GM21423 (cell line): Measurements from ENCODE around the gene UBE2J2.

ENCODE experiments used
- ATAC-seq: cut with Tn5 transposase; IDR thresholded peaks from one replicate; pipeline ENCODE4 v1.9.1; 2021; ENCODE audit warnings: mild to moderate bottlenecking, moderate library complexity; ENCODE audit not compliant: unreplicated experiment

Gene UBE2J2

DNA sequence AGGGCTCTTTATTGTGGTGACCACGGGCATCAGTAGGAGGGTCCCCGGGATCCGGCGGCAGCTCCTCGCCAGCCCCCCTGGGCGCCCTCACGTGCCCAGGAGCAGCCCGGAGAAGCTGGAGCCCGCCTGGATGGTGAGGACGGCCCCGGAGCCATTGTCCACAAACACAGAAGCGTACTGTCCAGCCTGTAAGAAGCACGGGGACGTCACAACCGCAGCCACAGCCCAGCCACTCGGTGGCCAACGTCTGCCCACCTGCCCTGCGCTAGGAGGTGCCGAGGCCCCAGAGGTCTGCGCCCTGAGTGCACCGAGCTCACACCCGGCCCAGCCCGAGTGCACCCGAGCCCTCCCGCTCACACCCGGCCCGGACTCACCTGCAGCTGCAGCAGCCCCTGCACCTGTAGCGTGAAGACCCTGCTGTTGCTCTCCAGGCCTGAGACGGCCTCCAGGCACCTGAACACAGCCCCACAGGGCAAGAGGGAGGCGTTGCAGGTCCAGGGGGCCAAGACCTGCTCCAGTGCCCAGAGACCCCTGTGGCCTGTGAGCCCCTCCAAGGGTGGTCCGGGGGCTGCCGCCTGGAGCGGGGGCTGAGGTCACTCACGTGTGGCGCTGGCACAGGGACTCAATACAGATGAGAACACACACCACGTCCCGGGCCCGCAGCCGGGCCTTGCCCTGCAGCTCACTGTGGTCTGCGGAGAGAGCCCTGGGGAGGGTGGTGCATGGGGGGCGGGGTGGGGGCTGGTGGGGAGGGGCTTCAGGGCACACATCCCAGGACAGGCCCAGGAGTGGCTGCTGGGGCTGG, 31.0 kb downstream of the UBE2J2 start:
- no peak for ATAC-seq

DNA sequence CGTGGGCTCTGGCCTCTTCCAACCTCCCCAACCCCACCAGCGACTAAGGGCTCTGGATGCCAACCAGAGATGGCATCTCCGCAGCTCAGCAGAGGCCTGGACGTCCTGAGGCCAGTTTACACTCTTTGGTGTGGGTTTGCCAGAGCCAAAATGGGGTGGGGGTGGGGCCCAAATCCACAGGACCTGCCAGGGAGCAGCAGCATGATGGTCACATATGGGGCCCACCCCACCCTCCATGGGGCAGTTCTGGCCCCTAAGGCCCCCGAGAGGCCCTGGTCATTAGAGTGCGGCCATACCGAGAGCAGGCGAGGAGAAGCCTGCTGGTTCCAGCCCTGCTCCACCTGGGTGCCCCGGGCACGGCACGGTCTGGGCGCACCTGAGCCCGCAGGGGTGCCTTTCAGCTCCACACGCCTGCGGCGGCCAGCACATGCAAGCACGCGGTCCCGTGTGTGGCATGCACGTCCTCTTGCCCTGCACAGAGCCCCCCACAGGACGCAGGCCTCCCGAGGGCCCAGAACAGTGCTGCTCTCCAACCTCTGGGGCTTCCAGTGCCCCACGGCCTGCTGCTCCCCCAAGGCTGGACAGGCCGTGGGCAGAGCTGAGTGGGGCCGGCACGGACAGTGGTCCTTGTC, 31.9 kb downstream of the UBE2J2 start:
- ATAC-seq = no peak

DNA sequence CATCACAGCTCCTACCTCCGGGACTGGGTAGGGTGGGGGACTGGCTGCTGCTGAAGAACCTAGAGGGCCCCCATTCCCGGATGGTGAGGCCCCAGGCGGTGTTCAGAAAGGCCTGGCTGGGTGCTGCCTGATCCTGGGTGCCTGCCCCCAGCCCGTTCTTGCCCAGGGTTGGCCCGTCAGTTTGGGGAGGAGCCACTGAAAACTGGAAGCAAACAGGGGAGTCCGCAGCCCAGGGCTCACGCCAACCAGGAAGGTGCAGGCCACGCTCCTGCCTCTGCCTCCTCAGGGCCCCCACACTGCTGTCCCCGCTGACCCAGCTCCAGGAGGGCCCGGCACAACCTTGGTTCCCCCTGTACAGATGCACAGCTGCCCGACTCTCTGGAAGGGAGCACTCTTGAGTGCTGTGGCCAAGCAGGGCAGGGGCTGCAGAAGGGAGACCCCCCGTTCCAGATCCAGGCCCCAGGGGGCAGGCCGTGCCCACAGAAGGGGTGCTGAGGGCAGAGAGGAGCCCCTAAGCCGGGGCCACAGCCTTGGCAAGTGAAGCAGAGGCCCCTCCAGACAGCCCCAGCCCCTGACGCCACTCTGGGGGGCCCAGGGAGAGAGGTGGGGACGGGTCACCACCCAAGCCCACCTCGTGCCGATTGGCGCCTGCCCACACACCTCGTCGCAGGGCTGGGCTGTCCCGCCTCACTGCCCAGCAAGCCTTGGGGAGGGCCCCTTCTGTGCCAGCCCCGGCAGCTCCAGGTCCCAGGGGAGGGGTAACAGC, 32.6 kb downstream of the UBE2J2 start:
- no peak for ATAC-seq

DNA sequence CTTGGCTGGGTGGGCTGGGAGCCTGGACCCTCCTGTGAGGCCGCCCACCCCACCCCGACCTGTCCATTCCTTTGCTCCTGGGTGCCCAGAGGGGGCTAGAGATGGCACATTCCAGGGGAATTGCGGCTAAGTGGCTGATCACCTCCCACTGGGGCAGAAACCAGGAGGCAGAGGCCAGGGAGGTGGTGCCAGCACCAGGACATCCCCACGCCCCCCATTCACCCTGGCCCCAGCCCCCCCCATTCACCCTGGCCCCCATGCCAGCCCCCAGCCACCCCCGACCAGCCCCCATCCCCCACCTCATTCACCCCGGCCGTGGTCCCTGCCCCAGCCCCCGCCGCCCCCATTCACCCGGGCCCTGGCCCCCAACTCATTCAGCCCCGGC, 33.3 kb downstream of the UBE2J2 start:
- no peak for ATAC-seq

DNA sequence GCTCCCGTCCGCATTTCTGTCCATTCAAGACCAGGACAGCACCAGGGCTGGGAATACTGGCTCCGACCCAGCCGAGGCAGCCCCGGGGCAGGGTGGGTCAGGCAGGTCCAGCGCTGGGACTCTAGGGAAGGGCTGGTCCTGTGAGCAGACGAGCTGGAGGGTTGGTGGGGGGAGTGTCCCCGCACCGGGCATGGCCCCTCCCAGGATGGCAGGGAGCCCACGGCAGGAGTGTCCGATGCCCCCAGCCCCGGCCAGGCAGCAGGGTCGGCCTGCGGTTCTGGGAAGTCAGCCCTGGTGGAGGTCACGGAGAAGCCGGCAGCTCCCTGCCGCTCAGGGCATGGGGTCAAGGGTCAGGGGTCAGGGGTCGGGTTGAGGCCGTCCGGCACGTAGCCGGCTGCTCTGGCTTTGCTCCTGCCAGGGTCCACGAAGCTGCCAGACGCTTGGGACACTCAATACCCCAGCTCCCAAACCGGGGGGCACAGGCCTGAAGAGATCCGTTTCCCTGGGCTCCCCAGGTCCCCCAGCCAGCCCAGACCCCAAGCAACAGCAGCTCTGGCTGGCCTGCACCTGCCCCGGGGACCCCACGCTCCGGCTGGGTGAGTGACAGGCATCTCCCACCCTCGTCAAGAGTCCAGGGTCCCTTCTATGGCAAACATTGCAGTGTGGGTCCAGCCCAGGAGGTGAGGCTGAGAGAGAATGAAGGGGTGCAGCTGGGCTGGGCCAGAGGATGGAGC, 33.9 kb downstream of the UBE2J2 start:
- ATAC-seq = no peak

DNA sequence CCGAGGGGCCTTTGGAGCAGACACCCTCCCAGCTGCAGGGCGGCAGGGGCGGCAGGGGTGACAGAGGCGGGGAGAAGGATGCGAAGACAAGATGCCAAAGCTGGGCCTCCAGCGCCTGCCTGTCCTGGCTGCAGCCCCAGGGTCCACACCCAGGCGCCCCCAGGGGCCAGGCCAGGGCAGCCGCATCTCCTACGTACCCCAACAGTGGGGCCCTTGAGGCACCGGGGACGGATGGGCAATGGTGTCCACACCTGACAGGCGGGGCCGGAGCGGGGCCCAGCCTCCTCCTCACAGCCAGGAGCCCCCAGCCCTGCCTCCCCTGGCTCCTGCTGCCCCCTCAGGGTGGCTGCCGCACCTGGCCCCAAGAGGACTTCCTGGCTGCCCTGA, 34.4 kb downstream of the UBE2J2 start:
- ATAC-seq = no peak

DNA sequence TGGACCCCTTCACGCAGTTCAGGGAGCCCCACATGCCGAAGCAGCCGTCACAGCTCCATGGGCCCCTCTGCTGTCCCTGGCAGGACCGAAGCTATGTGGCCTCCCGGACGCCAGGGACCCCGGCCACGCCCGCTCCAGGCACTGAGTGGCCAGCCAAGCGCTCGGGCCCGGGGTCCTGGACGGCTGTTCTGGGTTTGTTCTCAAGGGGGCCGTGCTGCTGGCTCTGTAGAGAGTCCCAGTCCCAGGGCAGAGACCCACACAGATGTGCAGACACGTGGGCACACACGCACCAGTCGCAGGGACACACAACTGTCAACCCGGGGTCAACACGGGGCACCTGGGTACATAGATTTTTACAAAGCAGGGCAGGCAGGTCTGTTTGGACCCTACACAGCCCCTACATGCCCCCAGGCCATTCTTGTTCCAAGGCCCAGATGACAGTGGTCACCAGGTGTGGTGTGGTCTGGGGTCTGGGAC, 34.9 kb downstream of the UBE2J2 start:
- no peak for ATAC-seq

DNA sequence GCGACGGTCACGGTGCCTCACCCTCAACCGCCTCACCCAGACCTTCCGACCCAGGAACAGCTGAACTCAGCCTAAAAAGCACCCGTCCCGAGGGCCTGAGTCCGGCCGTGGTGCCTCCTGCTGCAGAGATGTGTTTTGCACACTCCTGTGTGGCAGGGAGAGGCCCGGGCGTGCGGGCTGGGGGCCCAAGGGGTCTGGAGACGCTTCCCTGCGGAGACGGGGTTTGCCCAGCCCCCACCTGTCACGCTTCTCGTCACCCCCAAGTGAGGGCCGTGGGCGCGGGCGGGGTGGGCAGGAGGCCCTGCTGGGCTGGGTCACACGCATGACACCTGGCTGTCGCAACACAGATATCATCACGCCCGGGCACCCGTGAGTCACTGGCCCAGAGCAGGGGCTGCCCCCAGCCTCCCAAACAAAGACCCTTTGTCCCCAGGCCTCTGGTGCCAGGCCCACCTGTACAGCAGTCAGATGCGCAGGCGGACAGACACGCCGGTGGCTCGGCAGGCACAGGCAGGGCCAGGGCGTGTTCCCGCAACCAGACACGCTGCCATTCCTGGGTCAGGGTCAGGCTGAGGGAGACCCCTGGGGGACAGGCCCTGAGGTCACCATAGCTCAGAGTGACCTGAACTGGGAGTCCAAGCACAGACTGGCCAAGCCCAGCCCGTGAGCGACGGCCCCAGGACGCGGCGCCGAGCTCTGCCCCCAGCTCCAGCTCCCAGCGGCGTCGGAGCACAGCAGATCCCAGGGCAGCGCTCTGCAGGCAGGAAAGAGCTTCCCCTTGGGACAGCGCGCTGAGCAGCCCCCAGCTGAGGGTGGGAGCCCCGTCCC, 35.6 kb downstream of the UBE2J2 start:
- ATAC-seq = no peak

DNA sequence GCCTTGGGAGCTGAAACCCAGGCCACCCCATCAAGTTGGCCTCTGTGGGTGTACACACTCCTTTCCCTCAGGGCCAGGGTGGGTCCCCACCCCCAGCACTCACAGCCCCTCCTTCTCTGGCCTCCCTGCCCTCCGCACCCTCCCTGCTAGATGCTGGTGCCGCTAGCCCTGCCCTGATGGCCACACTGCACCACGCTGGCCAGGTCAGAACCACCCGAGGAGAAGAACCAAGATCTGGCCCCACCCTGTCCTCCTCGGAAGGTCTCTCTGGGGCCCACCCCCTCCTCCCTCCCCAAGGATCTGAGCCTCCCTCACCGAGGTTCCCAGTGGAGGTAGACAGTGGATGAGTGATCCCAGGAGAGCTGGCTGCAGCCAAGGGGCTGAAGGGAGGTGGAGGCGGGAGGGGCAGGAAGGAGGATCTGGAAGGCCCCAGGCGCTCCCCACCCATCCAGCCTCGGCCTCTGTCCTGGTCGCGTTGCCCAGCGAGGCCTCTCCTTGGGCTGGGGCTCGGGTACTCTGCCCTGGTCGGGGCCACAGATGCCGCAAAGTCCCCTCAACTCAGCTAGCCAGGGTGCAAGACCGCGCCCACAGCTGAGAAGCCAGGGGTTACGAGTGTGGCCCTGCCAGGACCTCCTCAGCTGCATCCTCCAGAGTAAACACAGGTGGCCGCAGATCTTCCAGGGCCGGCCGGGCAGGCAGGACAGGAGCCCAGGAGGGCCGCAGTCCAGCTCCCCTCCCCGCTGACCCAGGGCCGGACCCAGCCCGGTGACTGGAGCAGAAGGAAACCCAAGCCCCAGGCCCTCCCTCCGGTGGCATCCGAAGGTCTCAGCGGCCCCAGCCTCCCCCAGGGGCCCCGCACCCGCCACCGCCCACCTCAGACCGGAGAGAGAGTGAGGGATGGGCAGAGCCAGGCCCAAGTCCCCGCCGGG, 36.4 kb downstream of the UBE2J2 start:
- no peak for ATAC-seq

DNA sequence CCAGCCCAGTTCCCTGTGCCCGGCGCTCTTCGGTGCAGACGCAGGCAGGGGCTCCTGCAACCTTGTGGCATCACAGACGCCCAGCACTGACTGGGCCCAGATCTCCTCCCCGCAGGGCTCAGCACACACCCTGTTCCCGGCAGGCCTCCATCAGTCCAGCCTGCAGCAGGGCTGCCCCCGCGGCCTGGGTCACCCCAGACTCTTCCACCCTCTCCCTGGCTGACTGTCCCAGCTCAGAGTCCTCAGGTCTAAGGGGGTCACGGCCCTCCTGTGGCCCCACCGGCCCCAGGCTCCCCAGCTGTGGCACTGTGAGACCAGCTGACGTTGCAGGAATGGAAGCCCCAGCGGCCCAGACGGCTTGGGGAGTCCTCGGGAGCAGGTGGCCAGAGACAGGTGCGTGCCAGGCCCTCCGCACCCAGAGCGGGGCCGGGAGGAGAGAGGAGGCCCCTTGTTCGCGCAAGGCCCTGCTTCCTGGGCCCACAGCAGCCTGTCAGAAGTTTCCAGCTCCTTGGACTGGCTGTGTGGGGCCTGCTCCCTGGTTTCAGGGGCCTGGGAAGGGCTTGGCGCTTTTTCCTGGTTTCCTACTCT, 37.4 kb downstream of the UBE2J2 start:
- ATAC-seq = no peak

DNA sequence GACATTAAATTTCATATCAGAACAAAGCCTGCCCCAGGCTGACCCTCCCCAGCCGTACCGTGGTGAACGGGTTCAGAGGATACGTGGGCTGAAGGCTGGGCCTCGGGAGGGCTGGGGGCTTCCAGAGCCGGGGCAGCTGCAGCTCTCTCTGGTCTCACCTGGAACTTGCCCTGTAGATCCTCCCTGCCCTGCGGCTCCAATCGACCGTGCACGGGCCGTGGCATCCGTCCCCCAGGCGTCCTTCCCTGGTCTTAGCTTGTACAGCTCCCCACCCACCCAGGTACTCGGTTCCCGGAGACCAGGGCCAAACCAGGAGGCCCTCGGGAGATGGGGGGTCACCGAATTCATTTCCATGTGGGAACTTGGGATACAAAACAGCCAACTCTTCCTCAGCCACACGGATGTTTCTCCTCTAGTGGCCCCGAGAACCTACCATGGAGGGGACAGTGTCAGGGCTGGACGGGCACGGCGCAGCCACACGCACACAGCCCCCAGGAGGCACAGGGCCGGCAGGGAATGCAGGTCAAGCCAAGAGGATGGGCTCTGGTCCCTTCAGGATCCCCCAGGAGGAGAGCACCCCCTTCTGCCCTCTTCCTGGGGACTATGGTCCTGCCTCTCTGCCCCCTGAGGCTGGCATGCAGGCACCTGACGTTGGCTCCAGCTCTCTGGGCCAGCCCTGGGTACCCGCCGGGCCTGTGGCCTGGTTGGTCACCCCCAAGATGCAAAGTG, 38.5 kb downstream of the UBE2J2 start:
- ATAC-seq = no peak

DNA sequence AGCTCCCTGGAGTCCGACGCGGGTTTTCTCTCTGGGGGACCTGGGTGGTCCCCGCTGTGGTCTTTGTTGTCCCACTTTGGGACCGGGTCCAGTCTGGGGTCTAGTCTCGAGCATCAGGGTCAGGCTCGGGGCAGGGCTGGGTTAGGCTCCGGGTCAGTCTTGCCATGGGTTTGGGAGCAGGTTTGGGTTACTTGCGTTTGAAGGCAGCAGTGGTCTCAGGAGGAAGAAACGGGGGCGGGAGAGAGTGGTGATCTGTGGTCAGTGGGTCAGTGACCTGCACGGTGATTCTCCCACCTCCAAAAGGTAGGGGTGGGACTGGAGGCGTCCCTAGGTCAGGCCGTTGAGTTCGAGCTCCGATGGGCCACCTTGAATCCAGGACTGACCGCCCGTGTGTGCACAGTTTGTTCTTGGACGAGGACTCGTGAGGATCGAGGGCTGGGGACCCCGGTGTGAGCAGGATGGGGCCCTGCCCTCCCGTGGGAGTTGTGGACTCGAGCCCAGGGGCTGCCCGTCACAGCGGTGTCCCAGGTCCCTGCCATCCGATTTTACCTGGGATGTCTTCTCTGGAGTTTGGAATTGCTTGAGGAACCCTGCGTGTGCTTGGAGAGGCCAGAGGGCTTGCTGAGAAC, 39.4 kb downstream of the UBE2J2 start:
- ATAC-seq = no peak

DNA sequence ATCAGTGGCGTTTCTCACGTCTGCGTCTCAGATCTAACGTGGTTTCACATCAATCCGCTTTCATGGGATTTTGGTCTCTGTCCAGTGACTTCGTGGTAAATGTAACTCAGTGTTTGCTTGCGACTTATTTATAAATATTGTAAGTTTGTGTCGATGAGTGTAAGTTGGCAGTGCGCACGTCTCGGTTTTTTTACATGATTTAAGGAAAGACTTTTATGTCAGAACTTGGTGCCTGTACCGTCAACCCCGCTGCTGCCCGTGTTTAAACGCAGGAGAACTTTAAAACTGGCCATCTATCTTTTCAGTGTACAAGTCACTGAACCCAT, 40.1 kb downstream of the UBE2J2 start:
- no peak for ATAC-seq

DNA sequence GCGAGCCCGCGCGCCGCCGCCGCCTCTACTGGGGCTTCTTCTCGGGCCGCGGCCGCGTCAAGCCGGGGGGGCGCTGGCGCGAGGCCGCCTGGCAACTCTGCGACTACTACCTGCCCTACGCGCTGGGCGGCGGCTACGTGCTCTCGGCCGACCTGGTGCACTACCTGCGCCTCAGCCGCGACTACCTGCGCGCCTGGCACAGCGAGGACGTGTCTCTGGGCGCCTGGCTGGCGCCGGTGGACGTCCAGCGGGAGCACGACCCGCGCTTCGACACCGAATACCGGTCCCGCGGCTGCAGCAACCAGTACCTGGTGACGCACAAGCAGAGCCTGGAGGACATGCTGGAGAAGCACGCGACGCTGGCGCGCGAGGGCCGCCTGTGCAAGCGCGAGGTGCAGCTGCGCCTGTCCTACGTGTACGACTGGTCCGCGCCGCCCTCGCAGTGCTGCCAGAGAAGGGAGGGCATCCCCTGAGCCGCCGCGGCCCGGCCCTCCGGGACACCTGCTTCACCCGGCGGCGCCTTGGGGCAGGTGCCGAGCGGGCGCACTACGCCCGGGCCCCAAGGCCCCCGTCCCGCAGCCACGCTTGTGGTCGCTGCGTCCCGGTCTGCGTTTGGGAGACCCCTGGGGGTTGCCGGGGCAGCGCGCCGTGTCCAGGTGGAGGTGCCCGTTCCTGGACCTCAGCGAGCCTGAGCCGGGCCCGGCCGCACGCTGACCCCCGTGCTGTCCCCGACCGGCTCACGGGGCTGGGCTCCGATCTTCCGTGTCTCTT, 40.7 kb downstream of the UBE2J2 start:
- ATAC-seq = no peak

DNA sequence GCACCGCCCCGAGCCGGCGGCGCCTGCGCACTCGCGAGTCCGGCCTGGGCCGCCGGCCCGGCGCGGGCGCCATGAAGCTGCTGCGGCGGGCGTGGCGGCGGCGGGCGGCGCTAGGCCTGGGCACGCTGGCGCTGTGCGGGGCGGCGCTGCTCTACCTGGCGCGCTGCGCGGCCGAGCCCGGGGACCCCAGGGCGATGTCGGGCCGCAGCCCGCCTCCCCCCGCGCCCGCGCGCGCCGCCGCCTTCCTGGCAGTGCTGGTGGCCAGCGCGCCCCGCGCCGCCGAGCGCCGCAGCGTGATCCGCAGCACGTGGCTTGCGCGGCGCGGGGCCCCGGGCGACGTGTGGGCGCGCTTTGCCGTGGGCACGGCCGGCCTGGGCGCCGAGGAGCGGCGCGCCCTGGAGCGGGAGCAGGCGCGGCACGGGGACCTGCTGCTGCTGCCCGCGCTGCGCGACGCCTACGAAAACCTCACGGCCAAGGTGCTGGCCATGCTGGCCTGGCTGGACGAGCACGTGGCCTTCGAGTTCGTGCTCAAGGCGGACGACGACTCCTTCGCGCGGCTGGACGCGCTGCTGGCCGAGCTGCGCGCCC, 41.4 kb downstream of the UBE2J2 start, which contains the start of gene B3GALT6:
Gene B3GALT6, plus strand, starts transcription at position 30 of the 588 bp plus-strand sequence. Its CDS starts 42 bp downstream, at position 72.
- ATAC-seq = no peak

DNA sequence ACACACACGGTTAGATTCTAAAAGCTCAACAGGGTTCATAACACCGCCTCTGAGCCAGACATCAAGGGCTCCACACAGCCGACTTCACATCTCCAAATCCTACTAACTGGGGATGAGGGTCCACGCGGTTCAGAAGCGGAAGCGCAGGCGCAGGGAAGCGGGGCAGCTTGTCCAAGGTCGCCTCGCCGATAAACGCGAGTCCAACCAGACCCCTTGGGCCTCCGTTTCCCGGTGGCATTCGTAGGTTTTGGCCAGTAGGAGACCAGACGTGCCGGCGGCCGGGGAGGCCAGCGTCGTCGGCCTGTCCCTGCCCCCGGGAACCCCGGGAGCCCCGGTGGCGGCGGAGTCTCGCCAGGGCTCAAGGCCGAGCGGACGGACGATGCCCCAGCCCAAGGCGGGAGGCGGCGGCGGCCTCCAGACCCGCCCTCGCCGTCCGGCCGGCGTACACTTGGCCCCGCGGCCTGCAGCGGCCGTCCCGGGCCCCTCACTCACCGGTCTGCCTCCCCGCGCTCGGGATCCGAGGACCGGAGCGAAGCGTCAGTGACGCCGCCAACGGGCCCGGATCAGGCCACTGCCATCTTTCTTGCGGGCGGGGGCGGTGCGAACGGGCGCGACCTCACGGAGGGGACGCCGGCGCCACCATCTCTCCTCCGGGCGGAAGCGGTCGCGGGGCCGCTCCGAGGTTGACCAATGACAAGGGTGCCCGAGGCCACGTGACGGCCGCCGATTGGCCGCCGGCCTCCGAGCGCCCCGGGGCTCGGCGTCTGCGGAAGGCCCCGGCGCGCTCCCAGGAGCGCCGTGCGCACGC, 42.0 kb downstream of the UBE2J2 start, which contains the start of gene SDF4:
Gene SDF4, minus strand, starts transcription at position 602 of the 808 bp plus-strand sequence. CDS start 3,229 bp downstream, outside the sequence.
- ATAC-seq = peak; percentile 94
